Retinal pigment epithelial cell (primary cell): ENCODE measurements around the gene CDCP2.

Source experiments
- DNase-seq: peaks from one replicate; pipeline ENCODE4 v3.0.0-alpha.2; 2010; ENCODE audit warnings: low read depth
- H3K4me3 ChIP-seq: 2 replicates; pipeline ENCODE4 v1.5.1; 2011; ENCODE audit warnings: mild to moderate bottlenecking, low read length, control low read depth, moderate library complexity
- CTCF ChIP-seq: conservative IDR thresholded peaks from 2 replicates; pipeline ENCODE4 v1.5.1; 2011; ENCODE audit warnings: low read depth, low read length, control low read depth, inconsistent platforms

Gene CDCP2

GRCh38 chr1:54124906-54125305 lies 27.9 kb downstream of the CDCP2 start:
- no peak for TF ChIP-seq CTCF
- no peak for DNase-seq
- no peak overlapping the region for H3K4me3 ChIP-seq

- H3K4me3 ChIP-seq = no peak overlapping the region
- no peak for TF ChIP-seq CTCF
- no peak for DNase-seq
These were observed 28.3 kb downstream of the CDCP2 start for GRCh38 chr1:54124472-54124871.

- no peak overlapping the region for H3K4me3 ChIP-seq
- DNase-seq = no peak
- no peak for TF ChIP-seq CTCF
These were observed 29.8 kb downstream of the CDCP2 start for GRCh38 chr1:54122992-54123391.

- no peak for TF ChIP-seq CTCF
- H3K4me3 ChIP-seq = peak overlapping the region; percentile 35
- no peak for DNase-seq
These were observed 30.6 kb downstream of the CDCP2 start for GRCh38 chr1:54122135-54122751.

- peak; percentile 87 for TF ChIP-seq CTCF
- peak overlapping the region; percentile 35 for H3K4me3 ChIP-seq
- DNase-seq = no peak
These were observed 31.2 kb downstream of the CDCP2 start for GRCh38 chr1:54121482-54122134.

- no peak overlapping the region for H3K4me3 ChIP-seq
- no peak for DNase-seq
- TF ChIP-seq CTCF = no peak
These were observed 31.9 kb downstream of the CDCP2 start for GRCh38 chr1:54120698-54121481.
